ENCODE results near the gene MTCH2.

MTCH2 gene

GRCh38 chr11:47607380-47607779 lies 35.0 kb downstream of the MTCH2 start:
- H3K4me2 ChIP-seq (ENCODE audit: low read depth, low read length, poor library complexity, severe bottlenecking) = peak overlapping the region; percentile 46

GRCh38 chr11:47606731-47607130 lies 35.6 kb downstream of the MTCH2 start:
- Histone ChIP-seq H3K9me3 (ENCODE audit: insufficient read depth, low read depth, low read length) (no peaks in the 10 kb centered on the region), H3F3A (ENCODE audit: low read depth) (no peaks in the 10 kb centered on the region), H3K9me2 (replicated peaks; ENCODE audit: low read depth, low read length) (no peaks in the 10 kb centered on the region), H3K27me3 (ENCODE audit: insufficient read depth, low read length, poor library complexity, severe bottlenecking) (no peaks in the 10 kb centered on the region), H2AFZ (ENCODE audit: low read length) (no peak overlapping the region), H3K4me3 (ENCODE audit: low read length, poor library complexity, severe bottlenecking) (peak overlapping the region; percentile 43), H3K4me2 (ENCODE audit: low read depth, low read length, poor library complexity, severe bottlenecking) (peak overlapping the region; percentile 46), H4K20me1 (ENCODE audit: insufficient read depth, low read length, poor library complexity, severe bottlenecking) (no peaks in the 10 kb centered on the region), H3K36me3 (ENCODE audit: insufficient read depth, low read length) (peaks cover 2% of the 10 kb centered on the region; the same call in 1 of the 2 replicates), H3K9ac (ENCODE audit: low read depth, low read length, poor library complexity, severe bottlenecking) (peak overlapping the region; percentile 54), H3K79me2 (ENCODE audit: insufficient read depth, low read length) (no peaks in the 10 kb centered on the region), H3K4me1 (ENCODE audit: insufficient read depth, low read length, poor library complexity, severe bottlenecking) (peaks cover 27% of the 10 kb centered on the region)
- TF ChIP-seq EZH2phosphoT487 (IDR thresholded peaks at IDR 0.05; ENCODE audit: borderline replicate concordance) (no peak), CTCF (conservative IDR thresholded peaks at IDR 0.05; ENCODE audit: low read length) (no peak)

More at GRCh38 chr11:47607380-47607779, 35.0 kb downstream of the MTCH2 start:
- H2AFZ ChIP-seq (ENCODE audit: low read length) = no peak overlapping the region
- no peaks in the 10 kb centered on the region for H3K9me3 ChIP-seq (ENCODE audit: insufficient read depth, low read depth, low read length)
- peaks cover 2% of the 10 kb centered on the region; the same call in 1 of the 2 replicates for H3K36me3 ChIP-seq (ENCODE audit: insufficient read depth, low read length)
- H4K20me1 ChIP-seq (ENCODE audit: insufficient read depth, low read length, poor library complexity, severe bottlenecking) = no peaks in the 10 kb centered on the region
- no peaks in the 10 kb centered on the region for H3K9me2 ChIP-seq (replicated peaks; ENCODE audit: low read depth, low read length)
- peak overlapping the region; percentile 54 for H3K9ac ChIP-seq (ENCODE audit: low read depth, low read length, poor library complexity, severe bottlenecking)
- H3F3A ChIP-seq (ENCODE audit: low read depth) = no peaks in the 10 kb centered on the region
- no peaks in the 10 kb centered on the region for H3K27me3 ChIP-seq (ENCODE audit: insufficient read depth, low read length, poor library complexity, severe bottlenecking)
- TF ChIP-seq EZH2phosphoT487 (IDR thresholded peaks at IDR 0.05; ENCODE audit: borderline replicate concordance) (no peak), CTCF (conservative IDR thresholded peaks at IDR 0.05; ENCODE audit: low read length) (no peak)
- peaks cover 27% of the 10 kb centered on the region for H3K4me1 ChIP-seq (ENCODE audit: insufficient read depth, low read length, poor library complexity, severe bottlenecking)
- peak overlapping the region; percentile 43 for H3K4me3 ChIP-seq (ENCODE audit: low read length, poor library complexity, severe bottlenecking)
- H3K79me2 ChIP-seq (ENCODE audit: insufficient read depth, low read length) = no peaks in the 10 kb centered on the region

- Histone ChIP-seq H3K9me2 (replicated peaks; ENCODE audit: low read depth, low read length) (no peaks in the 10 kb centered on the region), H3K36me3 (ENCODE audit: insufficient read depth, low read length) (no peaks in the 10 kb centered on the region; the same call in 1 of the 2 replicates), H3K9ac (ENCODE audit: low read depth, low read length, poor library complexity, severe bottlenecking) (peak overlapping the region; percentile 54), H3F3A (ENCODE audit: low read depth) (no peaks in the 10 kb centered on the region), H3K9me3 (ENCODE audit: insufficient read depth, low read depth, low read length) (no peaks in the 10 kb centered on the region), H3K79me2 (ENCODE audit: insufficient read depth, low read length) (no peaks in the 10 kb centered on the region), H3K4me2 (ENCODE audit: low read depth, low read length, poor library complexity, severe bottlenecking) (no peak overlapping the region), H3K27me3 (ENCODE audit: insufficient read depth, low read length, poor library complexity, severe bottlenecking) (no peaks in the 10 kb centered on the region), H2AFZ (ENCODE audit: low read length) (no peak overlapping the region), H4K20me1 (ENCODE audit: insufficient read depth, low read length, poor library complexity, severe bottlenecking) (no peaks in the 10 kb centered on the region), H3K4me3 (ENCODE audit: low read length, poor library complexity, severe bottlenecking) (no peak overlapping the region), H3K4me1 (ENCODE audit: insufficient read depth, low read length, poor library complexity, severe bottlenecking) (peaks cover 25% of the 10 kb centered on the region)
- TF ChIP-seq CTCF (conservative IDR thresholded peaks at IDR 0.05; ENCODE audit: low read length) (no peak), EZH2phosphoT487 (IDR thresholded peaks at IDR 0.05; ENCODE audit: borderline replicate concordance) (no peak)
Observed at GRCh38 chr11:47605921-47606320, 36.4 kb downstream of the MTCH2 start.

Data from Loucy (cell line).